NCI-H748 (cell line): Measurements from ENCODE around the gene ALDH16A1.
A peak's percentile ranks its signal among the peaks of the same experiment; 100 is the strongest.

Experiments used
- DNase-seq: peaks from one replicate; lab custom pipeline; 2025; ENCODE audit not compliant: unreplicated experiment; lab: John Stamatoyannopoulos, UW

The ALDH16A1 gene

DNA sequence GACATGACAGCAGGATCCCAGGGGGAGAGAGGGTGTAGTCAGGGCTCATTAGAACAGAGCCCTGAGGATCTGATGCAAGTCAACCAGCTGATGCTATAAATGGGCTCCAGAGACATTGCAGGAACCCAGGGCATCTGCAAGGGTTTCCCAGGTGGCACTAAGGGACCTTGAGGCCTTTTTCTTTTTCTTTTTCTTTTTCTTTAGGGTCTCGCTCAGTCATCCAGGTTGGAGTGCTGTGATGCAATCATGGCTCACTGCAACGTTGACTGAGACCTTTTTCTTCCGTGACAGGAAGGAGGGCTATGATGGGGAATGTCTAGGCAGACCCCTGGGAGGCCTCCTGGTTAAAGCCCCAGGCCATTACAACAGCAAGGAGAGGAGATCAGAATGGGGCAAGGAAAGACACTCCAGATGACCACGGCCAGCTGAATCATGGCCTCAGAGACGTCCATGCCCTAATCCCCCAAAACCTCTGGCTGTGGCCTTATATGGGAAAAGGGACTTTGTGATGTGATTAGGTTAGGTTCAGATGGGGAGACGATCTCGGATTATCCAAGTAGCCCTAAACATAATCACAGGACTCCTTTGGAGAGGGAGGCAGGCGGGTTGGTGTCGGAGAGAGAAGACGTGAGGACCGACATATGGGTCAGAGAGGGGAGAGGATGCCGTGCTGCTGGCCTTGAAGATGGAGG lies 54.9 kb downstream of the ALDH16A1 start:
- no peak for DNase-seq

- DNase-seq: peak; percentile 67
Observed at GRCh38 chr19:49512970-49513745, 60.1 kb downstream of the ALDH16A1 start.

- DNase-seq: peak; percentile 30
Observed at GRCh38 chr19:49513746-49514118, 60.7 kb downstream of the ALDH16A1 start.

DNA sequence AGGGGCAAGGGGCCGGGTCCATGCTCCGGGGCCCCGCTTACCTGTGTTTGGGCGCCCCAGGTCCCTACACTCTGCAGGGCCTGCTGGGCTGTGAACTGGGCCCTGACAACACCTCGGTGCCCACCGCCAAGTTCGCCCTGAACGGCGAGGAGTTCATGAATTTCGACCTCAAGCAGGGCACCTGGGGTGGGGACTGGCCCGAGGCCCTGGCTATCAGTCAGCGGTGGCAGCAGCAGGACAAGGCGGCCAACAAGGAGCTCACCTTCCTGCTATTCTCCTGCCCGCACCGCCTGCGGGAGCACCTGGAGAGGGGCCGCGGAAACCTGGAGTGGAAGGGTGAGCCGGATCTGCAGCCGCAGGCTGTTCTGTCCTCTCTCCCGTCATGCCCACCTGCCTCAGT lies 61.1 kb downstream of the ALDH16A1 start:
- DNase-seq: no peak

GRCh38 chr19:49515767-49516166 lies 62.7 kb downstream of the ALDH16A1 start:
- DNase-seq: no peak

- DNase-seq: no peak
Observed at GRCh38 chr19:49518033-49518432, 65.0 kb downstream of the ALDH16A1 start.
